SK-N-DZ (cell line): ENCODE data around the gene TENM3.

Experiments
- DNase-seq: peaks from one replicate; pipeline ENCODE4 v3.0.0-alpha.2; 2015; ENCODE audit warnings: low spot score

Gene TENM3

GRCh38 chr4:182620111-182620980 lies 377.1 kb downstream of the TENM3 start:
- no peak for DNase-seq

- no peak for DNase-seq
Observed at GRCh38 chr4:182624281-182624680, 381.1 kb downstream of the TENM3 start.

GRCh38 chr4:182625193-182625592 lies 382.0 kb downstream of the TENM3 start:
- DNase-seq = no peak

GRCh38 chr4:182627996-182628395 lies 384.8 kb downstream of the TENM3 start:
- no peak for DNase-seq

- no peak for DNase-seq
Observed at GRCh38 chr4:182628544-182628943, 385.3 kb downstream of the TENM3 start.

GRCh38 chr4:182629096-182629495 lies 385.9 kb downstream of the TENM3 start:
- no peak for DNase-seq

- DNase-seq = no peak
Observed at GRCh38 chr4:182640491-182640890, 397.3 kb downstream of the TENM3 start.

- no peak for DNase-seq
Observed at GRCh38 chr4:182640932-182641331, 397.7 kb downstream of the TENM3 start.

- no peak for DNase-seq
Observed at GRCh38 chr4:182642831-182643230, 399.6 kb downstream of the TENM3 start.

GRCh38 chr4:182643801-182644682 lies 400.8 kb downstream of the TENM3 start:
- DNase-seq = peak; percentile 72

GRCh38 chr4:182644683-182645050 lies 401.5 kb downstream of the TENM3 start:
- DNase-seq = no peak

GRCh38 chr4:182645511-182645910 lies 402.3 kb downstream of the TENM3 start:
- no peak for DNase-seq

GRCh38 chr4:182647646-182648300 lies 404.6 kb downstream of the TENM3 start:
- no peak for DNase-seq

GRCh38 chr4:182648766-182649165 lies 405.6 kb downstream of the TENM3 start:
- no peak for DNase-seq

GRCh38 chr4:182649698-182650477 lies 406.7 kb downstream of the TENM3 start:
- DNase-seq = no peak

GRCh38 chr4:182653596-182653995 lies 410.4 kb downstream of the TENM3 start:
- no peak for DNase-seq

GRCh38 chr4:182655340-182655739 lies 412.1 kb downstream of the TENM3 start:
- DNase-seq = no peak

- no peak for DNase-seq
Observed at GRCh38 chr4:182662551-182662950, 419.3 kb downstream of the TENM3 start.

- no peak for DNase-seq
Observed at GRCh38 chr4:182671231-182671630, 428.0 kb downstream of the TENM3 start.

- no peak for DNase-seq
Observed at GRCh38 chr4:182671749-182672148, 428.5 kb downstream of the TENM3 start.

GRCh38 chr4:182678590-182678989 lies 435.4 kb downstream of the TENM3 start:
- DNase-seq = no peak
